ENCODE results near the gene ZBTB7A.

DNA sequence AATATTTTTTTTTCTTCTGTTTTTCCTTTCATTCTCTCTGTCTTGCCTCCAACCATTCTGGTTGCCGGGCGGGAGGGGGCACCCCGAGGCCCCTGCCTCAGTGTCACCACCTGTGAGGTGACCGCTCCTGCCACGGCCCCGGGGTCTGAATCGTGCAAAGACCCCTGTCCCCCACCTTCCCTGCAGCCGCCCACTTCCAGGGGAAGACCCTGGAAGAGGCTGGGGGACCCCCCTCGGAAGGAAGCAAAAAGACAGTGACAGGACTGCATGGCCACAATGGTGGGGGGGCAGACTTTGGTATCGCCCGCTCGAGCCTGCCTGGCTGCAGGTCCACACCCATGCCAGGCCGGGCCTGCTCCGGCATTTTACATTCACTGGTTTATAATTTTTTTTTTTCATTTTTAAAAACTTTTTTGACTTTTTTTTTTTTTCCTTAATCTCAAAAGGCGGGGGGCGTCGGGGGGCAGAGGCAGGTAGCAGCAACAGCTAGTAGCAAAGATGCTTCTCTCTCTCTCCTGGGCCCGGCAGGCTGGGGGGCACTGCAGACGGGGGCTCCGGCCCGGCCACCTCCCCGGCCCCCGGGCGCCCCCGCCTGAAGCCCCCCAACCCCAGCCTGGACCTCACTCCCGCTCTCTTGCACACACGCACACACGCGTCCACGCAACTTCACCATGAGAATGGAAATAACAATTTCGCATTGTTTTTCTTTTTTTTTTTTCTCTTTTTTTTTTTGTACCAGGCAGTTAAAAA lies 22.6 kb downstream of the ZBTB7A start:
- TF ChIP-seq GATA3 (IDR thresholded peaks at IDR 0.05; ENCODE audit: low read depth, low read length) (no peak), GATA2 (IDR thresholded peaks at IDR 0.05; ENCODE audit: low read depth, low read length) (no peak)

Data from SH-SY5Y (cell line).